ENCODE measurements around the gene ZNF746. TPM values are rescaled to one million over a fixed set of nuclear protein-coding genes. Genes with fewer than 3 reads are reported as not detected.
A peak's percentile ranks its signal among the peaks of the same experiment; 100 is the strongest.

The ZNF746 gene
- total RNA-seq, 2 experiments from 2014 or later, result 16.1 to 16.4 TPM

DNA sequence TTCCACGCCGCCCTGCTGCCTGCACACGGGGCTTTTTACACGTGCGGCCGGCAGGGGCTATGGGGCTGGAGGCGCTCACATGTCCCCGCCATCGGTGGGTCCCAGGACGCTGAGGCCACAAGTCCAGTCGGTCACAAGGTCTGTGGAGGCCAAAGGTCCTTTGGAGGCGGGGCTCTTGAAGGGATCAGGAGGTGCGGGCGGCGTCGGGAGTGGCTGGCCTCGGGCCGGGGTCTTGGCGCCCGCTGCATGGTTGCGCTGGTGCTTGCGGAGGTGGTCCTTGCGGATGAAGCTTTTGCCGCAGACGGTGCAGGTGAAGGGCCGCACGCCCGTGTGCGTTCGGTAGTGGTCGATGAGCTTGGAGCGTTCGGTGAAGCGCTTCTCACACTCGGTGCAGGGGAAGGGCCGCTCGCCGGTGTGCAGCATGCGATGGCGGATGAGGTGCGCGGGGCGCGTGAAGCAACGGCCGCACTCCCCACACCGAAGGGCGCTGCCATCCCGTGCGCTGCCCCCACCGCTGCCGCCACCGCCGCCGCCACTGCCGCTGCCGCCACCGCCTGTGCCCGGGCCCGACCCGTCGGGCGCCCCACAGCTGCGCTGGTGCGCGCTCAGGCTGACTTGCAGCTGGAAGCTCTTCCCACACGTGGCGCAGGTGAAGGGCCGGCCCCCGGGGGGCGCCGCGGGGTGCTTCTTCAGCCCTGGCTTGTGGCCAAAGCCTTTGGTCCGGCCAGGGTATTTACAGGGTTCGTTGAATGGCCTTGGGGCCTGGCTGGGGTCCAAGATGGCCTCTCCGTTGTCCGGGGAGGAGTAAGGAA is 23.1 kb downstream of the ZNF746 start:
- Mint-ChIP-seq H3K27ac (no peak overlapping the region), H3K36me3 (peaks cover 40% of the 10 kb centered on the region), H3K9me3 (peaks cover 6% of the 10 kb centered on the region), H3K27me3 (no peaks in the 10 kb centered on the region), H3K4me1 (no peaks in the 10 kb centered on the region), H3K4me3 (no peak overlapping the region)
- no peak for DNase-seq

- no peak for DNase-seq
- H3K27me3 Mint-ChIP-seq, result no peaks in the 10 kb centered on the region
- no peaks in the 10 kb centered on the region for H3K4me1 Mint-ChIP-seq
- peaks cover 28% of the 10 kb centered on the region for H3K36me3 Mint-ChIP-seq
- no peak overlapping the region for H3K4me3 Mint-ChIP-seq
- H3K27ac Mint-ChIP-seq, result no peak overlapping the region
- no peaks in the 10 kb centered on the region for H3K9me3 Mint-ChIP-seq
These were observed 24.4 kb downstream of the ZNF746 start for GRCh38 chr7:149473251-149473650.

DNA sequence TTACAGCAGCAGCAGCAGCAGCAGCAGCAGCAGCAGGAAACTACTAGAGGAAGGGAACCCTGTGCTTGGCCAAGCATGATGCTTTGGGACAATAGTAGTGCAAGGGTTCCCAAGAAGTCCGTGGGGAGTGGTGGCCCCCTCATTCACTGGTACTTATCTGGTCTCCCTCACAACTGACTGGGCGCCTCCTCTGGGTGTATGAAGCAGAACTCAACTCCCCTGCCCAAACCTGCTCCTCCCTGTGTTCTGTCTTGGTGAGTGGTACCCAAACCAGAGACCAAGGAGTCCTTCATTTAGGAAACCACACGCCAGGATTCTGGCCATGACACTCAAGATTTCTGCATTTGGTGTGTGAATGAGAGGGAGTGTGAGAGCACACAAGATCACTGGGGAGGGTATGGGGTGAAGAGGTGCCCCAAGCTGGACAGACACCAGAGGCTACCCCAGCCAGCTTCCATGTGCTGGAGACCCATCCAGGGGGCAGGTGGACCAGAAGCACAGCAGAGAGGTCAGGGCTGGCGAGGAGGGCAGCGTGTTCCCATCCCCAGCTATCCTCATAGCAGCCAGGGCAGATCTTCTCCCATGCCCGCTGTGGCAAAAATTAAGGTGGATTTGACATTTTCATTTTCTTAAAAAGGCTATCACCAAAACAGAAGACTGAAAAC is 26.2 kb downstream of the ZNF746 start:
- no peaks in the 10 kb centered on the region for H3K9me3 Mint-ChIP-seq
- DNase-seq, result no peak
- peaks cover 3% of the 10 kb centered on the region for H3K27me3 Mint-ChIP-seq
- no peak overlapping the region for H3K4me3 Mint-ChIP-seq
- no peaks in the 10 kb centered on the region for H3K4me1 Mint-ChIP-seq
- no peak overlapping the region for H3K27ac Mint-ChIP-seq
- H3K36me3 Mint-ChIP-seq, result peaks cover 22% of the 10 kb centered on the region

DNA sequence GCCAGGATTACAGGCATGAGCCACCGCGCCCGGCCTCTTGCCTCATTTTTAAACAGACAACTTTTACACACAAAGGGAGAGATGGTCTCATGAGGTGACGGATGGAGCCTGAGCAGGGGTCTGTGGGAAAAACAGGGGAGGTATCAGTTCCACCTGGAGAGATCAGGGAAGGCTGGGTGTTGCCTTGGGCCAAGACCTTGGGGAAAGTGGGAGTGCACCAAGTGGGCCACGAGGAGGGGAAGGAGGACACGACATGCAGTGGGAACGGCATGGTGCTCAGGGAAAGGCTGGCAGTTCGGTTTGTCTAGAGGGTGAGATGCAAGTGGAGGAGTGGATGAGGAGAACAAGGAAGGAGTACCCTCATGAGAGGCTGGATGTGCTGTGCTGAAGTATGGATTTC is 27.8 kb downstream of the ZNF746 start:
- Mint-ChIP-seq H3K9me3 (peaks cover 1% of the 10 kb centered on the region), H3K4me1 (no peaks in the 10 kb centered on the region), H3K27ac (no peak overlapping the region), H3K36me3 (peaks cover 20% of the 10 kb centered on the region), H3K27me3 (peaks cover 12% of the 10 kb centered on the region), H3K4me3 (no peak overlapping the region)
- no peak for DNase-seq

DNA sequence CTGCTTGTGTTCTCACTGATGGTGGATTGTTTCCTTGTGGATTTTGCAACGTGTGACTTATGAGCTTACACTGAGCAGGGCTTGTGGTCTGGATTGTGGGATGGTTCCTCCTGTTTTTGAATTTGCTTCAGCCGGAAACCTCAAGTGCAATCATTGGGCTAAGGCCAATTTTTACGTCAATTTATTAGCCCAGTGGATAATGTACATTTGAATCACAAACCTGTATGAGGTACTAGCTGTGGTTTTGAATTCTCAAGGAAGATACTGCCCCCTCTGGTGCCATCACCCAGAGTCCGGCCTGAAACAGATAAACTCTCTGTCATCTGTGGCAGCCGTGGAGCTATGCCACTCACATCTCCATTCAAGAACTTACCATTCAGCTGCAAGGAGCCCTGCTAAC is 29.4 kb downstream of the ZNF746 start:
- H3K27me3 Mint-ChIP-seq, result peaks cover 12% of the 10 kb centered on the region
- DNase-seq, result no peak
- H3K36me3 Mint-ChIP-seq, result peaks cover 14% of the 10 kb centered on the region
- peaks cover 1% of the 10 kb centered on the region for H3K9me3 Mint-ChIP-seq
- no peak overlapping the region for H3K27ac Mint-ChIP-seq
- no peaks in the 10 kb centered on the region for H3K4me1 Mint-ChIP-seq
- H3K4me3 Mint-ChIP-seq, result no peak overlapping the region

- Mint-ChIP-seq H3K4me1 (no peaks in the 10 kb centered on the region), H3K4me3 (no peak overlapping the region), H3K36me3 (peaks cover 10% of the 10 kb centered on the region), H3K9me3 (peaks cover 1% of the 10 kb centered on the region), H3K27me3 (peaks cover 12% of the 10 kb centered on the region), H3K27ac (no peak overlapping the region)
- DNase-seq, result no peak
These were observed 30.2 kb downstream of the ZNF746 start for GRCh38 chr7:149467321-149467859.

DNA sequence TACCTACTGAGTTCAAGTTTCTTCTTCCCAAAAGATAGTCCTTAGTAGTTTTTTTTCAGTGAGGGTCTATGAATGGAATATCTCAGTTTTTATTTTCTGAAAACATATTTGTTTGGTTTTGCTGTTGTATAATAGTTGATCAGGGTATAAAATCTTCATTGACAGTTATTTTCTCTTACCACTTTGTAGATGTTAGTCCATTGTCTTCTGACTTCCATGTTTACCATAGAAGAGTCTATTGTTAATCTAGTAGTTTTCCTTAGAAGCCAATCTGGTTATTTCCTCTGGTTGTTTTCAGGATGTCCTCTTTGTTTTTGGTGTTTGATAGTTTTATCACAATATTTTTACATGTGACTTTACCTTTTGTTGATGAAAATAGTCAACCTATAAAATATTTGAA is 31.2 kb downstream of the ZNF746 start:
- Mint-ChIP-seq H3K9me3 (peaks cover 1% of the 10 kb centered on the region), H3K27me3 (peaks cover 12% of the 10 kb centered on the region), H3K4me1 (peaks cover 3% of the 10 kb centered on the region), H3K4me3 (no peak overlapping the region), H3K36me3 (peaks cover 4% of the 10 kb centered on the region), H3K27ac (no peak overlapping the region)
- no peak for DNase-seq

- Mint-ChIP-seq H3K27me3 (peaks cover 12% of the 10 kb centered on the region), H3K4me1 (peaks cover 12% of the 10 kb centered on the region), H3K36me3 (no peaks in the 10 kb centered on the region), H3K4me3 (no peak overlapping the region), H3K9me3 (peaks cover 1% of the 10 kb centered on the region), H3K27ac (no peak overlapping the region)
- DNase-seq, result no peak
These were observed 34.0 kb downstream of the ZNF746 start for GRCh38 chr7:149463500-149464161.

- Mint-ChIP-seq H3K27ac (no peak overlapping the region), H3K9me3 (peaks cover 1% of the 10 kb centered on the region), H3K4me1 (peaks cover 18% of the 10 kb centered on the region), H3K27me3 (peaks cover 12% of the 10 kb centered on the region), H3K36me3 (no peaks in the 10 kb centered on the region), H3K4me3 (no peak overlapping the region)
- DNase-seq, result no peak
These were observed 35.5 kb downstream of the ZNF746 start for GRCh38 chr7:149462101-149462520.

DNA sequence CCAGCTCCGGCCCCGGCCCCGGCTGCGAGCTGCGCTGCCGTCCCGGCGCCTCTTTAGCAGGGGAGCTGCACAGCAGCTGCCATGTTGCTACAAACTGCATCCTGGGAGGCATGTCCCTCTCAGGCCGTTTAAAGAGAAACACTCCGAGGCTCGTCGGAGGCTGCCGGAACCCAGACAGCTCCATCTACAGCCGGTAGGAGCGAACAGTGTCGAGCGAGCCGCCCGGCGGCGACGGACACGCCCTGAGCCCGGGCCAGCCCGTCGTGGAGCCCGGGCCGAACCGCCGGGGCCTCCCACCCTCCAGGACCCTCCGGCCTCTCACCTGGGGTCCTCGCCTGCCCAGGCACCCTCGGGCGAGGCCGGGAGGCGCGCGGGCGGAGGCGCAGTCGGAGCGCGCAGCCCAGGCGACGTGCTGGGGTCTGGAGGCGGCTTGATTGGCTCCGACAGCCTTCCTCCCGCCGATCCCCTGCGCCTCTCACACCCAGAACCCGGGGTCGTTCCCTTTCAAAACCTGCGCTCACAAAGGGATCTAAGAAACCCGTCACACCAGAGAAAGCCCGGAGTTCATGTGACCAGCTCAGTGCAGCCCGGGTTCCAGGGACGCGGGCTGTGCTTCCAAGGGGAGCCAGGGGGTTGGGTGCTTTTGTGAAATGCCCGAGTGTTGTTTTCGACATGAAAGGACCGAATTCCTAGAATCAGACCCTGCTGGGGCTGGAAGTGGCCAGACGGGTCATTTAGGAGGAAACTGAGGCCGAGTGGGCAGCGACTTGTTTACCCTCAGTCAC is 36.9 kb downstream of the ZNF746 start, which contains the start of gene ZNF777:
Gene ZNF777 (minus strand): TSS at position 570 of the 785 bp plus-strand sequence. CDS start 5,040 bp downstream, outside the sequence.
- Mint-ChIP-seq H3K36me3 (no peaks in the 10 kb centered on the region), H3K27ac (peak within 1 kb of the TSS; percentile 72), H3K9me3 (peaks cover 1% of the 10 kb centered on the region), H3K27me3 (peaks cover 3% of the 10 kb centered on the region), H3K4me1 (peaks cover 19% of the 10 kb centered on the region), H3K4me3 (peak within 1 kb of the TSS; percentile 86)
- DNase-seq, result peak; percentile 83

DNA sequence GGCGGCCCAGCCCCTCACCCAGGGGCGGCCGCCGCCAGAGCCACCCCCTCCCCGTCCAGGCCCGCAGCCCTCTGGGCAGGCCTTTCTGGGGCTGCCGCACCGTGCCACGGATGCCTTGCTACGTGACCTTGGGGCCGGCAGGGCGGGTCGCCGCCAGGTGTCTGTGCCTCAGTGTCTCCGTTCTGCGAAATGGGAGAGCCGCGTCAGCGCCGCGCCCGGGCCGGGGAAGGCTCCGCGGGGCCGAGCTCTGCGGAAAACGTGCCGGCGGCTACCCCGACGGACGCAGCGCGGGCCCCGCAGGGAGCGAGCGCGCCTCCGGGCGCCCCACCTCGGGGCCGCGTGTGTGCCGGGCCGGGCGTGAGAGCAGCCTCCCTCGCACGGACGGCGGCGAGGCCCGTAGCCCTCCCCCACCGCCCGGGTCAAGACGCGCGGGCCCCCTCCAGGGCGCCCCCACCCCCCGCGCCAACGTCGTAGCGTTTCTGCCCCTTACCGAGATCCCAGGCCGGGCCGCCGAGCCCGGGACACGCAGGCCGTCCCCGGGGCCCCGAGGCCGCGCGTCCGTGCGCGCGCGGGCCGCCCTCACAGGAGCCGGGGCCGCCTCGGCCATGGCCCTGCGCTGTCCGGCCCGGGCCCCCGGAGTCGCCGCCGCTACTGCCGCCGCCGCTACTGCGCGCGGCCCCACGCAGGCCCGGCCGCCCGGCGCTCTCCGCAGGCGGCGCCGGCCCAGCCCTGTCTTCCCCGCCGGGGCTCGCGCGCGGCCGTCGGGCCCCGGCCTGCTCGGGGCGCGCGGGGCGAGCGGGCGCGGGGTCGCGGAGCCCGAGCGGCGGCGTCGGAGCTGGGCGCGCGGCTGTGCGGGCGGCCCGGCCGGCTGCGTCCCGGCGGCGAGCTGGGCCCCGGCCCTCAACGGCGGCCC is 37.8 kb downstream of the ZNF746 start:
- Mint-ChIP-seq H3K36me3 (peaks cover 3% of the 10 kb centered on the region), H3K4me1 (peaks cover 19% of the 10 kb centered on the region), H3K27ac (no peak overlapping the region), H3K9me3 (no peaks in the 10 kb centered on the region), H3K27me3 (no peaks in the 10 kb centered on the region), H3K4me3 (peak overlapping the region; percentile 59)
- peak; percentile 46 for DNase-seq

DNA sequence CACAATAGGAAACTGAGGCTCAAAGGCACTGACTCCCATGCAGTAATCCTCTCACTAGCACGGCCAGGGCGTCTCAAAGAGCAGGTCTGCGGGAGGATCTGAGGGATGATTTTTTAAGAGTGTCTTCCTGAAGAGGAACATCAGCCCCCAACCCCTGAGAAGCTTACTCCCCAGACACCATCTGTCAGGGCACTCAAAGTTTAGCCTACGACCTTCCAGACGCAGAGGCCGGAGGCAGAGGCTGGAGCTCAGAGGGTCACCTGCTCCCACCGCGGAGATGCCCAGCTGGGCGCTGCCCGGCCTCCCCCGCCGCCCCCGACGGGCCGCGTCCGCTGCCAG is 38.4 kb downstream of the ZNF746 start:
- no peaks in the 10 kb centered on the region for H3K27me3 Mint-ChIP-seq
- H3K9me3 Mint-ChIP-seq, result no peaks in the 10 kb centered on the region
- H3K36me3 Mint-ChIP-seq, result peaks cover 5% of the 10 kb centered on the region
- no peak for DNase-seq
- peak overlapping the region; percentile 60 for H3K27ac Mint-ChIP-seq
- peaks cover 19% of the 10 kb centered on the region for H3K4me1 Mint-ChIP-seq
- peak overlapping the region; percentile 74 for H3K4me3 Mint-ChIP-seq

DNA sequence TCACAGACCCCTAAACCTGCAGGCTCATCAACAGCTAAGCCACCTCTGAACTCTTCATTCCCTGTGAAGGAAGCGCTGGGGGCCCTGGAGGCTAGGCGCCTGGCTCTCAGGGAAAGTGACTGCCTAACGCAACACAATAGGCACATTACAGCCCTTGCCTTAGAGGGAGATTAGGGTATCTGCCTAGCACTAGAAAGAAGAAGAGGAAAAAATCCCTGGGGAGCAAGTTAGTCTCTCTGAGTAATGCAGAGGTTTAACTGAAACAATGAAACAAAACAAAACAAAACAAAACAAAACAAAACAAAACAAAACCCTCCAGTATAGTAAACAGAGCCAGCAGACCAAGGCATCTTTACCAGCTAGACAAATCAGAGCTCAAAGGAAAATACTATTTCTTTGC is 39.4 kb downstream of the ZNF746 start:
- peaks cover 5% of the 10 kb centered on the region for H3K36me3 Mint-ChIP-seq
- H3K27ac Mint-ChIP-seq, result no peak overlapping the region
- no peak for DNase-seq

GRCh38 chr7:149457766-149458165 is 39.8 kb downstream of the ZNF746 start:
- H3K4me3 Mint-ChIP-seq, result no peak overlapping the region
- no peaks in the 10 kb centered on the region for H3K27me3 Mint-ChIP-seq
- DNase-seq, result no peak
- no peaks in the 10 kb centered on the region for H3K9me3 Mint-ChIP-seq
- H3K36me3 Mint-ChIP-seq, result peaks cover 7% of the 10 kb centered on the region
- H3K4me1 Mint-ChIP-seq, result peaks cover 21% of the 10 kb centered on the region
- H3K27ac Mint-ChIP-seq, result no peak overlapping the region

More for the DNA sequence above, 39.4 kb downstream of the ZNF746 start:
- H3K9me3 Mint-ChIP-seq, result no peaks in the 10 kb centered on the region
- no peaks in the 10 kb centered on the region for H3K27me3 Mint-ChIP-seq
- peaks cover 19% of the 10 kb centered on the region for H3K4me1 Mint-ChIP-seq
- peak overlapping the region; percentile 74 for H3K4me3 Mint-ChIP-seq
